HCT116 (cell line): ENCODE measurements around the gene VSX2. TPM values are rescaled to one million over a fixed set of nuclear protein-coding genes. Genes with fewer than 3 reads are reported as not detected.

Experiments
- ATAC-seq: fragments of 200-7000 bp; cut with Tn5 transposase; 2 replicates; pipeline ENCODE4 v1.9.1; 2020; ENCODE audit warnings: mild to moderate bottlenecking, moderate library complexity
- BruUV-seq: library from RNA; stranded (reverse); fragments of 400-500 nt; replicated peaks from 2 replicates; lab custom pipeline; 2021; lab: Mats Ljungman, UMichigan
- CTCF ChIA-PET: fragments of 300-600 bp; sonication (Branson Sonifier 250); formaldehyde crosslinking; loops from one replicate; lab custom pipeline; 2021; ENCODE audit warnings: antibody characterized with exemption; lab: Charles Lee
- POLR2A ChIA-PET: fragments of 300-600, 350-600 bp; sonication (Branson Sonifier 250); formaldehyde crosslinking; loops from one replicate; lab custom pipeline; 2021; ENCODE audit warnings: antibody characterized with exemption; lab: Charles Lee
- RAD21 ChIA-PET, 2 experiments: fragments of 300-600 bp; sonication (Branson Sonifier 250); formaldehyde crosslinking; loops; one replicate each; lab custom pipeline; 2023; ENCODE audit warnings: low total read pairs in 2 of 2; ENCODE audit not compliant: uncharacterized antibody in 2 of 2, unreplicated experiment in 2 of 2, low non-redundant PET in 1 of 2; lab: Charles Lee
- DNase-seq: peaks from one replicate; pipeline ENCODE4 v3.0.0-alpha.2; 2010; ENCODE audit warnings: low read depth, low spot score
- H2AFZ ChIP-seq: fragments of 200-600 bp; shearing (Covaris generic), sonication (generic); 2 replicates; pipeline ENCODE4 v1.6.1; 2017; ENCODE audit warnings: low read depth, mixed run types, mixed read lengths, antibody characterized with exemption, low read length; ENCODE audit not compliant: poor library complexity, severe bottlenecking
- H3K27ac ChIP-seq: 2 replicates; pipeline ENCODE4 v1.5.1; 2012; ENCODE audit warnings: low read depth, low read length
- H3K27me3 ChIP-seq: fragments of 200-600 bp; sonication (generic); 2 replicates; pipeline ENCODE4 v1.6.1; 2016; ENCODE audit warnings: mixed run types, low read length, mixed read lengths; ENCODE audit not compliant: insufficient read depth
- H3K36me3 ChIP-seq, 2 experiments: fragments of 200-500 bp in 1 of 2; fragments of 200-600 bp in 1 of 2; sonication (Bioruptor generic) in 1 of 2; sonication (generic) in 1 of 2; 2 replicates each; pipeline versions ENCODE4 v1.5.1 to v1.6.1; 2014 to 2016; ENCODE audit warnings: low read length in 2 of 2, inconsistent platforms in 1 of 2, mixed read lengths in 1 of 2, mixed run types in 1 of 2; ENCODE audit not compliant: insufficient read depth in 2 of 2, control insufficient read depth in 1 of 2
- H3K4me1 ChIP-seq, 2 experiments: fragments of 200-600 bp in 1 of 2; sonication (generic) in 1 of 2; 2 replicates each; pipeline versions ENCODE4 v1.5.1 to v1.6.1; 2012 to 2017; ENCODE audit warnings: low read length in 2 of 2, inconsistent platforms in 1 of 2, mild to moderate bottlenecking in 1 of 2, mixed read lengths in 1 of 2, mixed run types in 1 of 2, moderate library complexity in 1 of 2; ENCODE audit not compliant: insufficient read depth in 2 of 2, control insufficient read depth in 1 of 2
- H3K4me2 ChIP-seq: fragments of 200-600 bp; sonication (generic); 2 replicates; pipeline ENCODE4 v1.6.1; 2017; ENCODE audit warnings: mixed run types, low read length, mixed read lengths
- H3K4me3 ChIP-seq, 2 experiments: fragments of 200-600 bp in 1 of 2; sonication (generic) in 1 of 2; replicated peaks in 1 of 2; 2 replicates each; pipeline ENCODE4 v1.5.1; 2011 to 2016; ENCODE audit warnings: low read length in 2 of 2, control low read depth in 1 of 2, low read depth in 1 of 2, mild to moderate bottlenecking in 1 of 2, mixed read lengths in 1 of 2, mixed run types in 1 of 2
- H3K79me2 ChIP-seq: fragments of 200-600 bp; sonication (generic); 2 replicates; pipeline ENCODE4 v1.6.1; 2017; ENCODE audit warnings: mild to moderate bottlenecking, mixed run types, low read length, moderate library complexity, mixed read lengths; ENCODE audit not compliant: insufficient read depth
- H3K9ac ChIP-seq: fragments of 200-600 bp; sonication (generic); 2 replicates; pipeline ENCODE4 v1.6.1; 2016; ENCODE audit warnings: low read length, mixed read lengths
- H3K9me2 ChIP-seq: fragments of 200-600 bp; sonication (generic), shearing (Covaris generic); 2 replicates; pipeline ENCODE4 v1.6.1; 2017; ENCODE audit warnings: mixed run types, mild to moderate bottlenecking, moderate library complexity; ENCODE audit not compliant: insufficient read depth
- H3K9me3 ChIP-seq, 2 experiments: fragments of 200-500 bp in 1 of 2; fragments of 200-600 bp in 1 of 2; sonication (Bioruptor generic) in 1 of 2; sonication (generic) in 1 of 2; 2 replicates each; pipeline ENCODE4 v1.6.1; 2014 to 2017; ENCODE audit warnings: low read length in 2 of 2, mixed read lengths in 2 of 2, inconsistent platforms in 1 of 2, low read depth in 1 of 2, mild to moderate bottlenecking in 1 of 2, mixed run types in 1 of 2, moderate library complexity in 1 of 2; ENCODE audit not compliant: control insufficient read depth in 1 of 2, insufficient read depth in 1 of 2
- H4K20me1 ChIP-seq: fragments of 200-600 bp; sonication (generic), shearing (Covaris generic); 2 replicates; pipeline ENCODE4 v1.6.1; 2017; ENCODE audit warnings: mixed run types, mild to moderate bottlenecking, moderate library complexity; ENCODE audit not compliant: insufficient read depth
- CBX3 ChIP-seq: IDR thresholded peaks from 2 replicates; pipeline ENCODE4 v1.6.1; 2012; ENCODE audit warnings: low read depth
- EGR1 ChIP-seq: IDR thresholded peaks from 2 replicates; pipeline ENCODE4 v1.6.1; 2012; ENCODE audit warnings: low read depth
- EZH2phosphoT487 ChIP-seq: fragments of 200-600 bp; IDR thresholded peaks from 2 replicates; pipeline ENCODE4 v1.6.1; 2018; ENCODE audit warnings: antibody characterized with exemption, borderline replicate concordance
- REST ChIP-seq: IDR thresholded peaks from 2 replicates; pipeline ENCODE4 v1.6.1; 2012; ENCODE audit warnings: low read depth
- ZBTB33 ChIP-seq: IDR thresholded peaks from 2 replicates; pipeline ENCODE4 v1.6.1; 2011; ENCODE audit warnings: mild to moderate bottlenecking, low read length, moderate library complexity; ENCODE audit not compliant: insufficient replicate concordance; ENCODE audit errors: extremely low read depth
- intact Hi-C: fragments of 100-400 bp; cut with micrococcal nuclease; formaldehyde crosslinking; loops from 2 replicates; pipeline ENCODE4 v1.10.0; 2022
- total RNA-seq: library from RNA; stranded (reverse); gene quantifications from one replicate; pipeline ENCODE4 v1.2.1, GENCODE V29; 2021; ENCODE audit not compliant: unreplicated experiment

VSX2 gene
- total RNA-seq, 1 experiment from 2014 or later: not detected

GRCh38 chr14:74259513-74259912, 20.3 kb downstream of the VSX2 start (continued):
- TF ChIP-seq ZBTB33 (no peak), EZH2phosphoT487 (no peak)

GRCh38 chr14:74260525-74261233, 21.4 kb downstream of the VSX2 start:
- no peak for DNase-seq
- H3K9ac ChIP-seq: no peak overlapping the region
- no peak overlapping the region for H2AFZ ChIP-seq
- H3K4me3 ChIP-seq: no peak overlapping the region
- no peaks in the 10 kb centered on the region for H3K36me3 ChIP-seq
- peaks cover 0 to 12% of the 10 kb centered on the region in 2 experiments; a peak in 3 of 4 replicates for H3K4me1 ChIP-seq
- no peak overlapping the region for H3K27ac ChIP-seq
- ChIA-PET CTCF (no interaction called here), POLR2A (no interaction called here), RAD21 (no interaction called here)
- H3K9me3 ChIP-seq: no peaks in the 10 kb centered on the region
- no peaks in the 10 kb centered on the region for H3K79me2 ChIP-seq
- no peaks in the 10 kb centered on the region for H3K9me2 ChIP-seq
- H3K4me2 ChIP-seq: no peak overlapping the region
- no peak for ATAC-seq
- BruUV-seq: no TSS peak
- TF ChIP-seq CBX3: no peak
- no peak for TF ChIP-seq EGR1
- TF ChIP-seq REST: no peak
- intact Hi-C loops: no loop called here
- no peaks in the 10 kb centered on the region for H3K27me3 ChIP-seq
- H4K20me1 ChIP-seq: no peaks in the 10 kb centered on the region
